Ascending aorta (tissue), 2 donors: ENCODE results near the gene KCNC3. TPM values are rescaled to one million over a fixed set of nuclear protein-coding genes. Genes with fewer than 3 reads are reported as not detected.

Experiments used
- DNase-seq, 2 donors: peaks; one replicate each; pipeline ENCODE4 v3.0.0-alpha.2; 2019; ENCODE audit warnings: low spot score in 2 of 2
- H3K27ac ChIP-seq, 2 donors: fragments of 200-600 bp; sonication (generic); one replicate each; pipeline ENCODE4 v1.5.1; 2016 to 2017; ENCODE audit warnings: mild to moderate bottlenecking in 1 of 2
- H3K27me3 ChIP-seq: fragments of 200-600 bp; sonication (generic); one replicate; pipeline ENCODE4 v1.5.1; 2017
- H3K36me3 ChIP-seq, 2 donors: fragments of 200-600 bp; sonication (generic); one replicate each; pipeline ENCODE4 v1.5.1; 2016
- H3K4me1 ChIP-seq, 2 donors: fragments of 200-600 bp; sonication (generic); one replicate each; pipeline ENCODE4 v1.5.1; 2016 to 2017; ENCODE audit warnings: mild to moderate bottlenecking in 1 of 2
- H3K4me3 ChIP-seq, 2 donors: fragments of 200-600 bp; sonication (generic); one replicate each; pipeline ENCODE4 v1.5.1; 2016 to 2017; ENCODE audit warnings: mild to moderate bottlenecking in 1 of 2
- H3K9me3 ChIP-seq, 2 donors: fragments of 200-600 bp; sonication (generic); one replicate each; pipeline ENCODE4 v1.5.1; 2016
- intact Hi-C: fragments of 100-400 bp; cut with DNase I; formaldehyde crosslinking; loops from one replicate; pipeline ENCODE4 v1.15.1; 2023
- total RNA-seq: library from RNA; depleted of rRNA; stranded (reverse); fragments of >200 nt; gene quantifications from one replicate; pipeline ENCODE4 v1.1.0, GENCODE V29; 2016
- TF ChIP-seq, protein P1 (sequence below), 3 experiments: fragments of 200-600 bp in 2 of 3; fragments of 450-650 bp in 1 of 3; sonication (generic) in 2 of 3; IDR thresholded peaks; one replicate each; pipeline ENCODE4 v1.5.1; 2016 to 2019; ENCODE audit warnings: antibody characterized with exemption in 3 of 3, mild to moderate bottlenecking in 1 of 3, moderate library complexity in 1 of 3

KCNC3 gene
- total RNA-seq, 1 donor from 2014 or later, result 3.8 TPM

- Histone ChIP-seq H3K27me3 (no peaks in the 10 kb centered on the region), H3K36me3 (peaks cover 12 to 31% of the 10 kb centered on the region in 2 donors), H3K9me3 (peaks cover 4 to 17% of the 10 kb centered on the region in 2 donors), H3K27ac (no peak overlapping the region), H3K4me3 (no peak overlapping the region), H3K4me1 (no peaks in the 10 kb centered on the region)
- TF ChIP-seq, protein P1, sequence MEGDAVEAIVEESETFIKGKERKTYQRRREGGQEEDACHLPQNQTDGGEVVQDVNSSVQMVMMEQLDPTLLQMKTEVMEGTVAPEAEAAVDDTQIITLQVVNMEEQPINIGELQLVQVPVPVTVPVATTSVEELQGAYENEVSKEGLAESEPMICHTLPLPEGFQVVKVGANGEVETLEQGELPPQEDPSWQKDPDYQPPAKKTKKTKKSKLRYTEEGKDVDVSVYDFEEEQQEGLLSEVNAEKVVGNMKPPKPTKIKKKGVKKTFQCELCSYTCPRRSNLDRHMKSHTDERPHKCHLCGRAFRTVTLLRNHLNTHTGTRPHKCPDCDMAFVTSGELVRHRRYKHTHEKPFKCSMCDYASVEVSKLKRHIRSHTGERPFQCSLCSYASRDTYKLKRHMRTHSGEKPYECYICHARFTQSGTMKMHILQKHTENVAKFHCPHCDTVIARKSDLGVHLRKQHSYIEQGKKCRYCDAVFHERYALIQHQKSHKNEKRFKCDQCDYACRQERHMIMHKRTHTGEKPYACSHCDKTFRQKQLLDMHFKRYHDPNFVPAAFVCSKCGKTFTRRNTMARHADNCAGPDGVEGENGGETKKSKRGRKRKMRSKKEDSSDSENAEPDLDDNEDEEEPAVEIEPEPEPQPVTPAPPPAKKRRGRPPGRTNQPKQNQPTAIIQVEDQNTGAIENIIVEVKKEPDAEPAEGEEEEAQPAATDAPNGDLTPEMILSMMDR (IDR thresholded peaks at IDR 0.05), result no peak
- DNase-seq, result no peak
- intact Hi-C loops, result no loop called here
Measured at GRCh38 chr19:50286443-50286842, 42.7 kb downstream of the KCNC3 start.

GRCh38 chr19:50285833-50286232 is 43.3 kb downstream of the KCNC3 start:
- DNase-seq, result no peak
- no peak overlapping the region for H3K27ac ChIP-seq
- peaks cover 12 to 35% of the 10 kb centered on the region in 2 donors for H3K36me3 ChIP-seq
- TF ChIP-seq, protein P1 (IDR thresholded peaks at IDR 0.05), result no peak
- H3K4me1 ChIP-seq, result no peaks in the 10 kb centered on the region
- no peaks in the 10 kb centered on the region for H3K27me3 ChIP-seq
- no peak overlapping the region for H3K4me3 ChIP-seq
- peaks cover 4 to 17% of the 10 kb centered on the region in 2 donors for H3K9me3 ChIP-seq
- intact Hi-C loops, result no loop called here

GRCh38 chr19:50281491-50281890 is 47.7 kb downstream of the KCNC3 start:
- no peak overlapping the region for H3K4me3 ChIP-seq
- no peak overlapping the region for H3K27ac ChIP-seq
- DNase-seq, result no peak
- peaks cover 6 to 15% of the 10 kb centered on the region in 2 donors for H3K36me3 ChIP-seq
- H3K9me3 ChIP-seq, result peaks cover 4 to 13% of the 10 kb centered on the region in 2 donors
- intact Hi-C loops, result no loop called here
- H3K27me3 ChIP-seq, result no peaks in the 10 kb centered on the region
- H3K4me1 ChIP-seq, result no peaks in the 10 kb centered on the region
- TF ChIP-seq, protein P1 (IDR thresholded peaks at IDR 0.05), result no peak

GRCh38 chr19:50280983-50281382 is 48.2 kb downstream of the KCNC3 start:
- intact Hi-C loops, result no loop called here
- no peak overlapping the region for H3K27ac ChIP-seq
- no peak overlapping the region for H3K4me3 ChIP-seq
- peaks cover 3 to 10% of the 10 kb centered on the region in 2 donors for H3K36me3 ChIP-seq
- H3K4me1 ChIP-seq, result no peaks in the 10 kb centered on the region
- TF ChIP-seq, protein P1 (IDR thresholded peaks at IDR 0.05), result no peak
- H3K9me3 ChIP-seq, result peaks cover 4 to 8% of the 10 kb centered on the region in 2 donors
- no peak for DNase-seq
- H3K27me3 ChIP-seq, result no peaks in the 10 kb centered on the region

DNA sequence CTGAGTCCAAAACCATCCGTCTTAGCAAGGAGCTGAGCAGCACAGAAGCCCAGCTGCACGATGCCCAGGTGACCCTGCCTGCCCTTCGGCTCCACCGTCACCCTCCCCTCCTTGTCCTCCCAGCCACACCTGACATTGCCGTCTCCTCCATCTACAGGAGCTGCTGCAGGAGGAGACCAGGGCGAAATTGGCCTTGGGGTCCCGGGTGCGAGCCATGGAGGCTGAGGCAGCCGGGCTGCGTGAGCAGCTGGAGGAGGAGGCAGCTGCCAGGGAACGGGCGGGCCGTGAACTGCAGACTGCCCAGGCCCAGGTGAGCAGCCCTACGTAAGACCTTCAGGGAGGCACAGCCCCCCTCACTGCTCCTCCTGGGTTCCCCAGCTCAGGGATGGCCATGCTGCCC is 49.1 kb downstream of the KCNC3 start:
- DNase-seq, result no peak
- TF ChIP-seq, protein P1 (IDR thresholded peaks at IDR 0.05), result no peak
- Histone ChIP-seq H3K4me3 (no peak overlapping the region), H3K36me3 (peaks cover 3 to 9% of the 10 kb centered on the region in 2 donors), H3K27ac (no peak overlapping the region), H3K27me3 (no peaks in the 10 kb centered on the region), H3K4me1 (no peaks in the 10 kb centered on the region), H3K9me3 (peaks cover 0 to 4% of the 10 kb centered on the region in 2 donors)
- intact Hi-C loops, result no loop called here
